Measurements from ENCODE around the gene INPP5D. TPM values are rescaled to one million over a fixed set of nuclear protein-coding genes. Genes with fewer than 3 reads are reported as not detected.

The INPP5D gene
- total and polyA plus RNA-seq, 2 donors (not counting 1 experiment from before 2014, with no cell fraction given), result 0.01 to 0.33 TPM

DNA sequence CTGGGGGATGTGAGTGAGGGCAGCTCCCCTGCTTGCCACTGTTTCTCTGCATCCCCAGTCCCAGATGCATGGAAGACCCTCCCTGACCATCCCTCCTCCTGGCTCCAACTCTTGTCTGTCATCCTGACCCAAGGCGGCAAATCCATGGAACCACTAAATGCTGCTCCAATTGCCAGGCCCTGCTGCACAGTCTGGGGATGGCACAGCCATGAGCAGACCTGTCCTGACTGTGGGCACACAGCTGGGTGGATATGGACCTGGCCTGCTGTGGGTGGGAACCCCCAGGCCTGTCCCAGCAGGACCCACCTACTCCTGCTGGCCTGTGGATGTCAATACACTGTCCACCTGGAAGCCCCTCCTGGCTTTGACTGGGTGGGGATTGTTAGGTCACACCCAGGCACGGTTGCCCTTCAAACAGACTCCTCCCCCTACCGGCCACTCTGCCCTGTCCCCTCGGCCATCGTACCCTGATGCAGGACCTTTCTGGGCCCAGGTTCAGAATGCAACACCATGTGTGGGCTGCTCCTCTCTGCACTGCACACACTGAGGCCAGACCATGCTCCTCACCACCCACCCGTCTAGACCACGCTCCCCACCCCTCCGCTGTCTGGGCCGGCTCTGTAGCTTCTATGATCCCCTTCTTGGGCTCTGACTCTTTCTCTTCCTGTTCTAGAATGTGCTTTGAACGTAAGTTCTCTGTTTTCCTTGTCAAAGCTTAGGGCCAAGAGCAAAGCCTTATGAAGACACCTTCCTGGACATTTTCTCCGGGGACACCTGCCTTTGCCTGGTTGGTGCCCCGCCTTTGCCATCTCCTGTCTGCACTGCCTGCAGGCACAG lies 57.9 kb downstream of the INPP5D start:
- H3K4me3 ChIP-seq (replicated peaks in 1 of 4; ENCODE audit: control extremely low read depth in 1 of 4, insufficient read depth in 1 of 4, low read depth in 3 of 4, low read length in 4 of 4), result no peak overlapping the region
- H3K9me3 ChIP-seq (ENCODE audit: control insufficient read depth, insufficient read depth, low read depth, low read length), result no peaks in the 10 kb centered on the region
- no peak overlapping the region for H2AFZ ChIP-seq (ENCODE audit: low read length)
- H3K4me2 ChIP-seq (ENCODE audit: extremely low read depth, insufficient read depth, low read length), result no peak overlapping the region
- DNase-seq (ENCODE audit: low read depth in 2 of 2), result no peak
- no peaks in the 10 kb centered on the region for H3K27me3 ChIP-seq (ENCODE audit: control insufficient read depth, insufficient read depth, low read length)
- no peaks in the 10 kb centered on the region for H3K79me2 ChIP-seq (ENCODE audit: control insufficient read depth, insufficient read depth, low read length)
- no peak overlapping the region for H3K27ac ChIP-seq (ENCODE audit: insufficient read depth, low read length)
- H4K20me1 ChIP-seq (ENCODE audit: control insufficient read depth, extremely low read depth, insufficient read depth, low read length), result no peaks in the 10 kb centered on the region
- no peaks in the 10 kb centered on the region for H3K36me3 ChIP-seq (ENCODE audit: control insufficient read depth, insufficient read depth, low read length)
- no peak overlapping the region for H3K9ac ChIP-seq (ENCODE audit: insufficient read depth, low read length)
- TF ChIP-seq EZH2 (IDR thresholded peaks at IDR 0.05; ENCODE audit: low read length, missing control alignments), result no peak
- TF ChIP-seq, protein P1, sequence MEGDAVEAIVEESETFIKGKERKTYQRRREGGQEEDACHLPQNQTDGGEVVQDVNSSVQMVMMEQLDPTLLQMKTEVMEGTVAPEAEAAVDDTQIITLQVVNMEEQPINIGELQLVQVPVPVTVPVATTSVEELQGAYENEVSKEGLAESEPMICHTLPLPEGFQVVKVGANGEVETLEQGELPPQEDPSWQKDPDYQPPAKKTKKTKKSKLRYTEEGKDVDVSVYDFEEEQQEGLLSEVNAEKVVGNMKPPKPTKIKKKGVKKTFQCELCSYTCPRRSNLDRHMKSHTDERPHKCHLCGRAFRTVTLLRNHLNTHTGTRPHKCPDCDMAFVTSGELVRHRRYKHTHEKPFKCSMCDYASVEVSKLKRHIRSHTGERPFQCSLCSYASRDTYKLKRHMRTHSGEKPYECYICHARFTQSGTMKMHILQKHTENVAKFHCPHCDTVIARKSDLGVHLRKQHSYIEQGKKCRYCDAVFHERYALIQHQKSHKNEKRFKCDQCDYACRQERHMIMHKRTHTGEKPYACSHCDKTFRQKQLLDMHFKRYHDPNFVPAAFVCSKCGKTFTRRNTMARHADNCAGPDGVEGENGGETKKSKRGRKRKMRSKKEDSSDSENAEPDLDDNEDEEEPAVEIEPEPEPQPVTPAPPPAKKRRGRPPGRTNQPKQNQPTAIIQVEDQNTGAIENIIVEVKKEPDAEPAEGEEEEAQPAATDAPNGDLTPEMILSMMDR (conservative IDR thresholded peaks at IDR 0.05 in 1 of 2, IDR thresholded peaks at IDR 0.05 in 1 of 2; ENCODE audit: low read depth in 1 of 2, low read length in 2 of 2), result no peak
- H3K4me1 ChIP-seq (ENCODE audit: control insufficient read depth, extremely low read depth, insufficient read depth, low read length), result no peaks in the 10 kb centered on the region

DNA sequence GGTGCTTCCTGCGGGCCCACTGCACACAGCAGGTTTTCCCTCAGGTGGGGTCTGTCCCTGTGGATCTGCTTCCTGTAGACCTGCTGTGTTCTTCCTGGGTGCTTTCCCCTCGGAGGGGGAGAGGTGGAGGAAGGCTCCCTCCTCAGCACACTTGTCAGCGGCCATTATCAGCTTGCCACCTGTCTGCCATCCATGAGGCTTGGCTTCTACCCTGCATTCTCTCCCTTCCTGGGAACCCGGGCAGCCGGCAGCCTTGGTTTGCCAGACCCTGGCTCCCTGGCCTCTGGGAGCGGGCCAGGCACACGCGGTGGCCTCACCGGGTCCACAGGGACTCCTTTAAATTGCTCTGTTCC lies 58.5 kb downstream of the INPP5D start:
- Histone ChIP-seq H2AFZ (ENCODE audit: low read length) (no peak overlapping the region), H3K36me3 (ENCODE audit: control insufficient read depth, insufficient read depth, low read length) (no peaks in the 10 kb centered on the region), H3K79me2 (ENCODE audit: control insufficient read depth, insufficient read depth, low read length) (no peaks in the 10 kb centered on the region), H3K4me3 (replicated peaks in 1 of 4; ENCODE audit: control extremely low read depth in 1 of 4, insufficient read depth in 1 of 4, low read depth in 3 of 4, low read length in 4 of 4) (no peak overlapping the region), H3K4me1 (ENCODE audit: control insufficient read depth, extremely low read depth, insufficient read depth, low read length) (no peaks in the 10 kb centered on the region), H3K4me2 (ENCODE audit: extremely low read depth, insufficient read depth, low read length) (no peak overlapping the region), H4K20me1 (ENCODE audit: control insufficient read depth, extremely low read depth, insufficient read depth, low read length) (no peaks in the 10 kb centered on the region), H3K27ac (ENCODE audit: insufficient read depth, low read length) (no peak overlapping the region), H3K9me3 (ENCODE audit: control insufficient read depth, insufficient read depth, low read depth, low read length) (no peaks in the 10 kb centered on the region), H3K27me3 (ENCODE audit: control insufficient read depth, insufficient read depth, low read length) (no peaks in the 10 kb centered on the region), H3K9ac (ENCODE audit: insufficient read depth, low read length) (no peak overlapping the region)
- DNase-seq (ENCODE audit: low read depth in 2 of 2), result no peak
- no peak for TF ChIP-seq EZH2 (IDR thresholded peaks at IDR 0.05; ENCODE audit: low read length, missing control alignments)
- TF ChIP-seq, protein P1 (conservative IDR thresholded peaks at IDR 0.05 in 1 of 2, IDR thresholded peaks at IDR 0.05 in 1 of 2; ENCODE audit: low read depth in 1 of 2, low read length in 2 of 2), result no peak

- H4K20me1 ChIP-seq (ENCODE audit: control insufficient read depth, extremely low read depth, insufficient read depth, low read length), result no peaks in the 10 kb centered on the region
- no peaks in the 10 kb centered on the region for H3K79me2 ChIP-seq (ENCODE audit: control insufficient read depth, insufficient read depth, low read length)
- H3K27me3 ChIP-seq (ENCODE audit: control insufficient read depth, insufficient read depth, low read length), result no peaks in the 10 kb centered on the region
- H3K4me3 ChIP-seq (replicated peaks in 1 of 4; ENCODE audit: control extremely low read depth in 1 of 4, insufficient read depth in 1 of 4, low read depth in 3 of 4, low read length in 4 of 4), result no peak overlapping the region
- no peak overlapping the region for H3K9ac ChIP-seq (ENCODE audit: insufficient read depth, low read length)
- H3K4me1 ChIP-seq (ENCODE audit: control insufficient read depth, extremely low read depth, insufficient read depth, low read length), result no peaks in the 10 kb centered on the region
- no peaks in the 10 kb centered on the region for H3K36me3 ChIP-seq (ENCODE audit: control insufficient read depth, insufficient read depth, low read length)
- no peak overlapping the region for H3K4me2 ChIP-seq (ENCODE audit: extremely low read depth, insufficient read depth, low read length)
- DNase-seq (ENCODE audit: low read depth in 2 of 2), result no peak
- H2AFZ ChIP-seq (ENCODE audit: low read length), result no peak overlapping the region
- no peak overlapping the region for H3K27ac ChIP-seq (ENCODE audit: insufficient read depth, low read length)
- no peaks in the 10 kb centered on the region for H3K9me3 ChIP-seq (ENCODE audit: control insufficient read depth, insufficient read depth, low read depth, low read length)
- no peak for TF ChIP-seq EZH2 (IDR thresholded peaks at IDR 0.05; ENCODE audit: low read length, missing control alignments)
- TF ChIP-seq, protein P1 (conservative IDR thresholded peaks at IDR 0.05 in 1 of 2, IDR thresholded peaks at IDR 0.05 in 1 of 2; ENCODE audit: low read depth in 1 of 2, low read length in 2 of 2), result no peak
Observed at GRCh38 chr2:233119123-233119522, 59.0 kb downstream of the INPP5D start.

All from fibroblast of lung (primary cell).